Activated CD4-positive, CD25-positive, alpha-beta regulatory T cell treated with anti-CD3 and anti-CD28 coated beads, Interleukin-2, amount 50 U/mL, for 72 hours (primary cell): ENCODE data around the gene VPS37B.

ENCODE experiments used
- DNase-seq: peaks from one replicate; pipeline ENCODE4 v3.0.0; 2021

The VPS37B gene

GRCh38 chr12:122865268-122866231 is 30.4 kb downstream of the VPS37B start:
- no peak for DNase-seq

- no peak for DNase-seq
These were observed 31.1 kb downstream of the VPS37B start for GRCh38 chr12:122864894-122865253.

GRCh38 chr12:122862872-122863701 is 32.8 kb downstream of the VPS37B start:
- no peak for DNase-seq

GRCh38 chr12:122862110-122862634 is 33.8 kb downstream of the VPS37B start:
- DNase-seq: no peak

- DNase-seq: no peak
These were observed 34.3 kb downstream of the VPS37B start for GRCh38 chr12:122861587-122861970.

GRCh38 chr12:122860854-122861586 is 34.9 kb downstream of the VPS37B start:
- DNase-seq: no peak

GRCh38 chr12:122860040-122860853 is 35.7 kb downstream of the VPS37B start:
- peak; percentile 85 for DNase-seq

- no peak for DNase-seq
These were observed 36.5 kb downstream of the VPS37B start for GRCh38 chr12:122859303-122860039.

GRCh38 chr12:122858591-122859302 is 37.2 kb downstream of the VPS37B start:
- DNase-seq: no peak

GRCh38 chr12:122858171-122858570 is 37.8 kb downstream of the VPS37B start:
- DNase-seq: no peak

GRCh38 chr12:122856999-122857671 is 38.8 kb downstream of the VPS37B start:
- DNase-seq: no peak

GRCh38 chr12:122855928-122856831 is 39.7 kb downstream of the VPS37B start:
- no peak for DNase-seq

- no peak for DNase-seq
These were observed 40.7 kb downstream of the VPS37B start for GRCh38 chr12:122855071-122855829.

- no peak for DNase-seq
These were observed 41.4 kb downstream of the VPS37B start for GRCh38 chr12:122854554-122854953.

GRCh38 chr12:122853582-122854245 is 42.2 kb downstream of the VPS37B start:
- DNase-seq: no peak

- DNase-seq: no peak
These were observed 43.3 kb downstream of the VPS37B start for GRCh38 chr12:122852336-122853275.
